SK-N-SH treated with all-trans-retinoic acid at 6 μM for 48 hours (cell line): Measurements from ENCODE around the gene DHRS4L2.
"Not testable (repeated sequence)": the region's sequence is repeated elsewhere in the genome, so short reads cannot be mapped to it uniquely, and the experiment has no call there.

ENCODE experiments used
- ARNTL ChIP-seq: fragments of 450-650 bp; formaldehyde crosslinking; IDR thresholded peaks from 2 replicates; pipeline ENCODE4 v1.5.0; 2020; ENCODE audit warnings: low read depth, mild to moderate bottlenecking, moderate library complexity, borderline replicate concordance
- PATZ1 ChIP-seq: fragments of 250-450 bp; sonication (Bioruptor Pico); IDR thresholded peaks from 2 replicates; pipeline ENCODE4 v1.8.0; 2020; ENCODE audit warnings: mild to moderate bottlenecking, moderate library complexity, borderline replicate concordance
- PPARA ChIP-seq: fragments of 250-450 bp; sonication (Bioruptor Pico); IDR thresholded peaks from 2 replicates; pipeline ENCODE4 v1.5.0; 2020; ENCODE audit warnings: mild to moderate bottlenecking, borderline replicate concordance
- RARB ChIP-seq: fragments of 250-450 bp; sonication (Bioruptor Pico); IDR thresholded peaks from 2 replicates; pipeline ENCODE4 v1.8.0; 2021; ENCODE audit warnings: mild to moderate bottlenecking, moderate library complexity
- SNAI2 ChIP-seq: fragments of 250-450 bp; sonication (Bioruptor Pico); IDR thresholded peaks from 2 replicates; pipeline ENCODE4 v1.5.0; 2020; ENCODE audit warnings: mild to moderate bottlenecking, moderate library complexity
- TSHZ2 ChIP-seq: fragments of 250-450 bp; sonication (Bioruptor Pico); IDR thresholded peaks from 2 replicates; pipeline ENCODE4 v1.5.0; 2020; ENCODE audit warnings: mild to moderate bottlenecking, moderate library complexity
- ZC3H10 ChIP-seq: fragments of 250-450 bp; sonication (Bioruptor Pico); IDR thresholded peaks from 2 replicates; pipeline ENCODE4 v1.5.1; 2021; ENCODE audit warnings: mild to moderate bottlenecking, moderate library complexity
- ZNF8 ChIP-seq: fragments of 450-650 bp; formaldehyde crosslinking; IDR thresholded peaks from 2 replicates; pipeline ENCODE4 v1.5.0; 2020; ENCODE audit warnings: mild to moderate bottlenecking, moderate library complexity
- TF ChIP-seq, protein P1 (sequence below): fragments of 250-450 bp; sonication (Bioruptor Pico); IDR thresholded peaks from 2 replicates; pipeline ENCODE4 v1.5.1; 2020; ENCODE audit warnings: low read depth, mild to moderate bottlenecking, moderate library complexity

GRCh38 chr14:24001679-24002078, 12.9 kb downstream of the DHRS4L2 start:
- TF ChIP-seq ZC3H10 (CRISPR knock-in tag); PPARA (CRISPR knock-in tag); ZNF8 (CRISPR knock-in tag); RARB (CRISPR knock-in tag); PATZ1; TSHZ2 (CRISPR knock-in tag); ARNTL (CRISPR knock-in tag); SNAI2 (CRISPR knock-in tag): not testable (repeated sequence)
- TF ChIP-seq, protein P1, sequence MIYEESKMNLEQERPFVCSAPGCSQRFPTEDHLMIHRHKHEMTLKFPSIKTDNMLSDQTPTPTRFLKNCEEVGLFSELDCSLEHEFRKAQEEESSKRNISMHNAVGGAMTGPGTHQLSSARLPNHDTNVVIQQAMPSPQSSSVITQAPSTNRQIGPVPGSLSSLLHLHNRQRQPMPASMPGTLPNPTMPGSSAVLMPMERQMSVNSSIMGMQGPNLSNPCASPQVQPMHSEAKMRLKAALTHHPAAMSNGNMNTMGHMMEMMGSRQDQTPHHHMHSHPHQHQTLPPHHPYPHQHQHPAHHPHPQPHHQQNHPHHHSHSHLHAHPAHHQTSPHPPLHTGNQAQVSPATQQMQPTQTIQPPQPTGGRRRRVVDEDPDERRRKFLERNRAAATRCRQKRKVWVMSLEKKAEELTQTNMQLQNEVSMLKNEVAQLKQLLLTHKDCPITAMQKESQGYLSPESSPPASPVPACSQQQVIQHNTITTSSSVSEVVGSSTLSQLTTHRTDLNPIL, result not testable (repeated sequence)
